ENCODE data around the gene TCF21. TPM values are rescaled to one million over a fixed set of nuclear protein-coding genes. Genes with fewer than 3 reads are reported as not detected.

The TCF21 gene
- total and polyA plus RNA-seq, 2 of the 13 experiments (the other 11 are each of a cell fraction or from before 2014, with no cell fraction given) = not detected

DNA sequence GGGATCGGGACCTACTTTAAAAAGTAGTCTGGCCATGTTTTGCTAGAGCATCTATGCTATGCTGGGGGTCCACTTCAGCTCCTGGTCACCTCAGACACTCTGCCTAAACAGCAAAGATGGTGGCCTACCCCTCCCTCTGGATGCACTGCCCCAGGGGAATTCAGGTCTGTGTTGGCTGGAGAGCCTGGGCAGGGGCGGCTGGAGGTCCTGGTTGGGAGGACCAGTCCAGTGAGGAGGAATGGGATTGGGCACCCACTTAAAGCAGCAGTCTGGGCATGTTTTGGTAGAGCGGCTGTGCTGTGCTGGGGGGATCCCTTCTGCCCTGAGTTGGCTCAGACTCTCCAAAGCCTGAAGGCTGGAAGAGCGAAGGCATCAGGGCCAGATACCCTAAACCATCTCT, 23.2 kb upstream of the TCF21 start:
- DNase-seq (ENCODE audit: low spot score) (no peak), ATAC-seq (no peak), FAIRE-seq (no peak)
- Histone ChIP-seq H3K36me3 (replicated peaks in 1 of 2; ENCODE audit: control insufficient read depth in 1 of 2, insufficient read depth in 2 of 2, low read length in 2 of 2) (no peaks in the 10 kb centered on the region), H3K9ac (ENCODE audit: insufficient read depth, low read depth, low read length) (no peak overlapping the region), H3K4me1 (ENCODE audit: insufficient read depth, low read length) (no peaks in the 10 kb centered on the region), H3K9me3 (ENCODE audit: low read length) (peaks cover 20% of the 10 kb centered on the region; the same call in 1 of the 2 replicates), H2AFZ (ENCODE audit: low read length) (no peak overlapping the region), H4K20me1 (ENCODE audit: insufficient read depth, low read length) (no peaks in the 10 kb centered on the region), H3K79me2 (ENCODE audit: insufficient read depth, low read length) (no peaks in the 10 kb centered on the region), H3K4me3 (replicated peaks in 1 of 3; ENCODE audit: insufficient read depth in 1 of 3, low read depth in 2 of 3, low read length in 3 of 3) (no peak overlapping the region), H3K27me3 (ENCODE audit: control insufficient read depth in 1 of 2, insufficient read depth in 2 of 2, low read length in 2 of 2) (no peaks in the 10 kb centered on the region), H3K27ac (ENCODE audit: extremely low read length, insufficient read depth, low read length) (no peak overlapping the region), H3K4me2 (ENCODE audit: low read depth, low read length) (no peak overlapping the region)
- WGBS (ENCODE audit: low lambda C conversion rate) = 0% methylated on average over 1 of the region's 4 CpGs
- POLR2A ChIA-PET = no interaction called here
- in situ Hi-C loops (cut with HindIII; ENCODE audit: extremely low pct_ligation_motif_present, low pct_unique_long_range_greater_than_20kb) = no loop called here
- CTCF ChIA-PET (ENCODE audit: low intra/inter-chr PET ratio, low total read pairs) = no interaction called here
- intact Hi-C loops (cut with micrococcal nuclease; ENCODE audit: unreplicated experiment) = no loop called here
- no TSS peak for BruUV-seq (replicated peaks)
- no peak for TF ChIP-seq SNAI1 (CRISPR knock-in tag; IDR thresholded peaks at IDR 0.05; ENCODE audit: borderline replicate concordance)
- no peak for TF ChIP-seq ZNF121 (CRISPR knock-in tag; IDR thresholded peaks at IDR 0.05)
- TF ChIP-seq, protein P1, sequence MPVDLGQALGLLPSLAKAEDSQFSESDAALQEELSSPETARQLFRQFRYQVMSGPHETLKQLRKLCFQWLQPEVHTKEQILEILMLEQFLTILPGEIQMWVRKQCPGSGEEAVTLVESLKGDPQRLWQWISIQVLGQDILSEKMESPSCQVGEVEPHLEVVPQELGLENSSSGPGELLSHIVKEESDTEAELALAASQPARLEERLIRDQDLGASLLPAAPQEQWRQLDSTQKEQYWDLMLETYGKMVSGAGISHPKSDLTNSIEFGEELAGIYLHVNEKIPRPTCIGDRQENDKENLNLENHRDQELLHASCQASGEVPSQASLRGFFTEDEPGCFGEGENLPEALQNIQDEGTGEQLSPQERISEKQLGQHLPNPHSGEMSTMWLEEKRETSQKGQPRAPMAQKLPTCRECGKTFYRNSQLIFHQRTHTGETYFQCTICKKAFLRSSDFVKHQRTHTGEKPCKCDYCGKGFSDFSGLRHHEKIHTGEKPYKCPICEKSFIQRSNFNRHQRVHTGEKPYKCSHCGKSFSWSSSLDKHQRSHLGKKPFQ (CRISPR knock-in tag; IDR thresholded peaks at IDR 0.05; ENCODE audit: insufficient replicate concordance) = no peak
- no peak for TF ChIP-seq ZBTB20 (CRISPR knock-in tag; IDR thresholded peaks at IDR 0.05; ENCODE audit: borderline replicate concordance, low read depth)
- TF ChIP-seq REXO4 (CRISPR knock-in tag; IDR thresholded peaks at IDR 0.05; ENCODE audit: borderline replicate concordance) = no peak
- TF ChIP-seq SP5 (CRISPR knock-in tag; IDR thresholded peaks at IDR 0.05; ENCODE audit: borderline replicate concordance, low read depth) = no peak
- no peak for TF ChIP-seq ZC3H13 (CRISPR knock-in tag; IDR thresholded peaks at IDR 0.05)
- TF ChIP-seq ZNF660 (CRISPR knock-in tag; IDR thresholded peaks at IDR 0.05; ENCODE audit: borderline replicate concordance, low read depth) = no peak
- no peak for TF ChIP-seq MED8 (CRISPR knock-in tag; IDR thresholded peaks at IDR 0.05; ENCODE audit: insufficient replicate concordance)
- TF ChIP-seq, protein P2, sequence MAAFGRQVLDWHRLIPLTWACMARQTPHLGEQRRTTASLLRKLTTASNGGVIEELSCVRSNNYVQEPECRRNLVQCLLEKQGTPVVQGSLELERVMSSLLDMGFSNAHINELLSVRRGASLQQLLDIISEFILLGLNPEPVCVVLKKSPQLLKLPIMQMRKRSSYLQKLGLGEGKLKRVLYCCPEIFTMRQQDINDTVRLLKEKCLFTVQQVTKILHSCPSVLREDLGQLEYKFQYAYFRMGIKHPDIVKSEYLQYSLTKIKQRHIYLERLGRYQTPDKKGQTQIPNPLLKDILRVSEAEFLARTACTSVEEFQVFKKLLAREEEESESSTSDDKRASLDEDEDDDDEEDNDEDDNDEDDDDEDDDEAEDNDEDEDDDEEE (CRISPR knock-in tag; IDR thresholded peaks at IDR 0.05) = no peak
